Measurements from ENCODE around the gene FAF2. TPM values are rescaled to one million over a fixed set of nuclear protein-coding genes. Genes with fewer than 3 reads are reported as not detected.

The FAF2 gene
- polyA plus RNA-seq, 4 donors, result 6.8 to 48.9 (median 15.4) TPM

DNA sequence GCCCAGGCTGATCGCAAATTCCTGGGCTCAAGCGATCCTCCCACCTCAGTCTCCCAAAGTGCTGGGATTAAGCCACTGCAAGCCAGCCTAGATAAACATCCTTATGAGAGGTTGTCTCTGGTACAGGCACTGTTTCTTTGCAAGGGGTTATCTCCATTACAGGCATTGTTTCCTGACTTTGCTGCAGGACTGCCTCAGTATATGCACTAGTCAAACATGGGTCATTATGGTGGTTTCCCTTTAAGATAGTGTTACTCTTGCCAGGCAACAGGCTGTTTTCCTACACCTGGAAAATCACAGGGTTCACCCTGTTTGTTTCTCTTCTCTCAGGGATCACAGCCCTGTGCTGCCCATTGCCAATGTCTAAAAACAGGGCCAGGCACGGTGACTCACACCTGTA lies 24.0 kb upstream of the FAF2 start:
- Histone ChIP-seq H3K27ac (ENCODE audit: low read depth in 1 of 3, low read length in 2 of 3) (peak overlapping the region in 2 of 3 donors; percentile 48 to 88), H3K4me1 (ENCODE audit: control insufficient read depth in 3 of 3, insufficient read depth in 2 of 3, low read depth in 1 of 3, low read length in 2 of 3) (peaks cover 0 to 28% (median 0%) of the 10 kb centered on the region in 3 donors), H3K4me3 (ENCODE audit: low read depth in 1 of 3, low read length in 3 of 3) (no peak overlapping the region), H3K36me3 (ENCODE audit: control insufficient read depth in 3 of 3, insufficient read depth in 2 of 3, low read depth in 1 of 3, low read length in 3 of 3) (no peaks in the 10 kb centered on the region), H3K9me3 (ENCODE audit: control insufficient read depth in 2 of 2, insufficient read depth in 1 of 2, low read depth in 1 of 2, low read length in 1 of 2) (peaks cover 0 to 22% of the 10 kb centered on the region in 2 donors), H3K27me3 (ENCODE audit: control insufficient read depth in 3 of 3, insufficient read depth in 3 of 3, low read length in 3 of 3) (no peaks in the 10 kb centered on the region)
- no peak for DNase-seq
- 73 to 84% (median 81%) methylated on average over 3 of the region's 3 CpGs for WGBS, 3 donors
- FAIRE-seq, result no peak

DNA sequence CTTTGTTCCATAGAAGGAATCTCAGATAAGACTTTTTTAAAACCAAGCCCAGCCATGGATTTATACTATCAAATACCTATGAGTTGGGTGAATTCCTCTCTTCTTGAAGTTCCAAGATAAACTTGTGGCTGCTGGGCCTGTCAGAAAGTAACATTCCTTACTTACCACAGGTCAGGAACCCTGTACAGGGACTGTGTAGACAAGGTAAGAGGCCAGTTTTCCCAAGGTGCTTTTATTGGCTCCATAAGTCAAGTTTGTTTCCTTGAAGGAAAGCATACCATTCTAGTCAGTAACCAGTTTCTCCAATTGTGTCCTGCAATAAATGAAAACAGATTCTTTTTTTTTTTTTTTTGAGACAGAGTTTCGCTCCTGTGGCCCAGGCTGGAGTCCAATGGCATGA lies 23.0 kb upstream of the FAF2 start:
- DNase-seq (peak; percentile 79 to 84), FAIRE-seq (no peak)
- peak overlapping the region; percentile 60 to 88 (median 70) for H3K27ac ChIP-seq (ENCODE audit: low read depth in 1 of 3, low read length in 2 of 3)
- peaks cover 0 to 33% (median 0%) of the 10 kb centered on the region in 3 donors for H3K4me1 ChIP-seq (ENCODE audit: control insufficient read depth in 3 of 3, insufficient read depth in 2 of 3, low read depth in 1 of 3, low read length in 2 of 3)
- WGBS, 3 donors, result 14 to 66% (median 56%) methylated on average over 1 of the region's 1 CpG
- H3K9me3 ChIP-seq (ENCODE audit: control insufficient read depth in 2 of 2, insufficient read depth in 1 of 2, low read depth in 1 of 2, low read length in 1 of 2), result peaks cover 0 to 18% of the 10 kb centered on the region in 2 donors
- no peaks in the 10 kb centered on the region for H3K36me3 ChIP-seq (ENCODE audit: control insufficient read depth in 3 of 3, insufficient read depth in 2 of 3, low read depth in 1 of 3, low read length in 3 of 3)
- no peak overlapping the region for H3K4me3 ChIP-seq (ENCODE audit: low read depth in 1 of 3, low read length in 3 of 3)
- no peaks in the 10 kb centered on the region for H3K27me3 ChIP-seq (ENCODE audit: control insufficient read depth in 3 of 3, insufficient read depth in 3 of 3, low read length in 3 of 3)

DNA sequence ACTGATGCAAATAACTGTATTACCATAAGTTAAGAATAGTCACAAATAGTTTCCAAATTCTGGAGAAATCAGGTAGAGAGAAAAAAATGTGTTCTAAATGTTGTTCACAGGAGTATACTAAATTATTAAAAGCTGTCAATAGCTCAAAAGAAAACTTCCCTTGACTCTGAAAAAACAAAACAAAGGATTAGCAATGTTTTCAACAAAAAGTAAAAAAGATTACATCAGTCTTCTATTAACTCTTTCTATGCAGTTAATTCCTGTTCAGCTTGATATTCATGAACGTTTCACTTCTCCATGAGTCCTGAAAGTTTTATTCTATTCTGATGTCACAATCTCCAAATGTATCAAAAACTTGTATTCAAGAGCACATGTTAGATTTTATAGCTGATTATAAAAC lies 22.4 kb upstream of the FAF2 start:
- H3K4me3 ChIP-seq (ENCODE audit: low read depth in 1 of 3, low read length in 3 of 3), result no peak overlapping the region
- peak overlapping the region; percentile 50 to 88 (median 60) for H3K27ac ChIP-seq (ENCODE audit: low read depth in 1 of 3, low read length in 2 of 3)
- H3K9me3 ChIP-seq (ENCODE audit: control insufficient read depth in 2 of 2, insufficient read depth in 1 of 2, low read depth in 1 of 2, low read length in 1 of 2), result peaks cover 0 to 12% of the 10 kb centered on the region in 2 donors
- no peak for FAIRE-seq
- no peaks in the 10 kb centered on the region for H3K36me3 ChIP-seq (ENCODE audit: control insufficient read depth in 3 of 3, insufficient read depth in 2 of 3, low read depth in 1 of 3, low read length in 3 of 3)
- H3K4me1 ChIP-seq (ENCODE audit: control insufficient read depth in 3 of 3, insufficient read depth in 2 of 3, low read depth in 1 of 3, low read length in 2 of 3), result peaks cover 0 to 33% (median 0%) of the 10 kb centered on the region in 3 donors
- no peak for DNase-seq
- H3K27me3 ChIP-seq (ENCODE audit: control insufficient read depth in 3 of 3, insufficient read depth in 3 of 3, low read length in 3 of 3), result no peaks in the 10 kb centered on the region
- whole genome bisulfite sequencing, 3 donors, result 87 to 91% (median 88%) methylated on average over 1 of the region's 1 CpG

- 63 to 75% (median 69%) methylated on average over 1 of the region's 1 CpG for WGBS, 3 donors
- peak in 1 of 2 donors; percentile 69 for DNase-seq
- no peak for FAIRE-seq
- Histone ChIP-seq H3K4me1 (ENCODE audit: control insufficient read depth in 3 of 3, insufficient read depth in 2 of 3, low read depth in 1 of 3, low read length in 2 of 3) (peaks cover 0 to 33% (median 0%) of the 10 kb centered on the region in 3 donors), H3K36me3 (ENCODE audit: control insufficient read depth in 3 of 3, insufficient read depth in 2 of 3, low read depth in 1 of 3, low read length in 3 of 3) (no peaks in the 10 kb centered on the region), H3K27me3 (ENCODE audit: control insufficient read depth in 3 of 3, insufficient read depth in 3 of 3, low read length in 3 of 3) (no peaks in the 10 kb centered on the region), H3K27ac (ENCODE audit: low read depth in 1 of 3, low read length in 2 of 3) (peak overlapping the region in 2 of 3 donors; percentile 11 to 88), H3K9me3 (ENCODE audit: control insufficient read depth in 2 of 2, insufficient read depth in 1 of 2, low read depth in 1 of 2, low read length in 1 of 2) (peaks cover 0 to 2% of the 10 kb centered on the region in 2 donors), H3K4me3 (ENCODE audit: low read depth in 1 of 3, low read length in 3 of 3) (no peak overlapping the region)
Measured at GRCh38 chr5:176426876-176427275, 21.3 kb upstream of the FAF2 start.

- H3K27ac ChIP-seq (ENCODE audit: low read depth in 1 of 3, low read length in 2 of 3), result peak overlapping the region in 1 of 3 donors; percentile 88
- no peaks in the 10 kb centered on the region for H3K36me3 ChIP-seq (ENCODE audit: control insufficient read depth in 3 of 3, insufficient read depth in 2 of 3, low read depth in 1 of 3, low read length in 3 of 3)
- no peak overlapping the region for H3K4me3 ChIP-seq (ENCODE audit: low read depth in 1 of 3, low read length in 3 of 3)
- peak; percentile 50 to 76 for DNase-seq
- no peak for FAIRE-seq
- WGBS, 3 donors, result 12 to 52% (median 40%) methylated on average over 4 of the region's 4 CpGs
- H3K9me3 ChIP-seq (ENCODE audit: control insufficient read depth in 2 of 2, insufficient read depth in 1 of 2, low read depth in 1 of 2, low read length in 1 of 2), result no peaks in the 10 kb centered on the region
- H3K27me3 ChIP-seq (ENCODE audit: control insufficient read depth in 3 of 3, insufficient read depth in 3 of 3, low read length in 3 of 3), result no peaks in the 10 kb centered on the region
- H3K4me1 ChIP-seq (ENCODE audit: control insufficient read depth in 3 of 3, insufficient read depth in 2 of 3, low read depth in 1 of 3, low read length in 2 of 3), result peaks cover 0 to 33% (median 0%) of the 10 kb centered on the region in 3 donors
Measured at GRCh38 chr5:176427971-176428370, 20.2 kb upstream of the FAF2 start.

- DNase-seq (no peak), FAIRE-seq (no peak)
- WGBS, 3 donors, result 68 to 76% (median 71%) methylated on average over 4 of the region's 4 CpGs
- H3K36me3 ChIP-seq (ENCODE audit: control insufficient read depth in 3 of 3, insufficient read depth in 2 of 3, low read depth in 1 of 3, low read length in 3 of 3), result no peaks in the 10 kb centered on the region
- no peaks in the 10 kb centered on the region for H3K9me3 ChIP-seq (ENCODE audit: control insufficient read depth in 2 of 2, insufficient read depth in 1 of 2, low read depth in 1 of 2, low read length in 1 of 2)
- H3K4me1 ChIP-seq (ENCODE audit: control insufficient read depth in 3 of 3, insufficient read depth in 2 of 3, low read depth in 1 of 3, low read length in 2 of 3), result peaks cover 0 to 22% (median 0%) of the 10 kb centered on the region in 3 donors
- H3K27ac ChIP-seq (ENCODE audit: low read depth in 1 of 3, low read length in 2 of 3), result peak overlapping the region in 1 of 3 donors; percentile 30
- no peaks in the 10 kb centered on the region for H3K27me3 ChIP-seq (ENCODE audit: control insufficient read depth in 3 of 3, insufficient read depth in 3 of 3, low read length in 3 of 3)
- H3K4me3 ChIP-seq (ENCODE audit: low read depth in 1 of 3, low read length in 3 of 3), result no peak overlapping the region
Measured at GRCh38 chr5:176429972-176430371, 18.2 kb upstream of the FAF2 start.

DNA sequence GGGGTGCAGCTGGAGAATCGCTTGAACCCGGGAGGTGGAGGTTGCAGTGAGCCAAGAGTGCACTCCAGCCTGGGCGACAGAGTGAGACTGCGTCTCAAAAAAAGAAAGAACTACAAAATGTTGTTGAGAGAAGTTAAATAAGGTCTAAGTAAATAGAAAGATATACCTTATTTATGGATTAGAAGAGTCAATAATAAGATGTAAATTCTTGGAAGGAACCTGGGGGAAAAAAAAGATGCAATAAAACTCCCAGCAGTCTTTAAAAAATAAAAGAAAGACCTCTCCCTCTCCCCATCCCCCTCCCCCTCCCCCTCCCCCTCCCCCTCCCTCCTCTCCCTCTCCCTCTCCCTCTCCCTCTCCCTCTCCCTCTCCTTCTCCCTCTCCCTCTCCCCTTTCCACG lies 15.5 kb upstream of the FAF2 start:
- Histone ChIP-seq H3K27ac (ENCODE audit: low read depth in 1 of 3, low read length in 2 of 3) (no peak overlapping the region), H3K4me3 (ENCODE audit: low read depth in 1 of 3, low read length in 3 of 3) (no peak overlapping the region), H3K36me3 (ENCODE audit: control insufficient read depth in 3 of 3, insufficient read depth in 2 of 3, low read depth in 1 of 3, low read length in 3 of 3) (no peaks in the 10 kb centered on the region), H3K4me1 (ENCODE audit: control insufficient read depth in 3 of 3, insufficient read depth in 2 of 3, low read depth in 1 of 3, low read length in 2 of 3) (peaks cover 0 to 7% (median 0%) of the 10 kb centered on the region in 3 donors), H3K27me3 (ENCODE audit: control insufficient read depth in 3 of 3, insufficient read depth in 3 of 3, low read length in 3 of 3) (no peaks in the 10 kb centered on the region), H3K9me3 (ENCODE audit: control insufficient read depth in 2 of 2, insufficient read depth in 1 of 2, low read depth in 1 of 2, low read length in 1 of 2) (no peaks in the 10 kb centered on the region)
- 96 to 98% (median 97%) methylated on average over 4 of the region's 5 CpGs for WGBS, 3 donors
- DNase-seq, result no peak
- no peak for FAIRE-seq

- Histone ChIP-seq H3K27me3 (ENCODE audit: control insufficient read depth in 3 of 3, insufficient read depth in 3 of 3, low read length in 3 of 3) (no peaks in the 10 kb centered on the region), H3K4me3 (ENCODE audit: low read depth in 1 of 3, low read length in 3 of 3) (no peak overlapping the region), H3K27ac (ENCODE audit: low read depth in 1 of 3, low read length in 2 of 3) (no peak overlapping the region), H3K4me1 (ENCODE audit: control insufficient read depth in 3 of 3, insufficient read depth in 2 of 3, low read depth in 1 of 3, low read length in 2 of 3) (peaks cover 0 to 11% (median 0%) of the 10 kb centered on the region in 3 donors), H3K9me3 (ENCODE audit: control insufficient read depth in 2 of 2, insufficient read depth in 1 of 2, low read depth in 1 of 2, low read length in 1 of 2) (no peaks in the 10 kb centered on the region), H3K36me3 (ENCODE audit: control insufficient read depth in 3 of 3, insufficient read depth in 2 of 3, low read depth in 1 of 3, low read length in 3 of 3) (no peaks in the 10 kb centered on the region)
- WGBS, 3 donors, result 11 to 22% (median 17%) methylated on average over 5 of the region's 5 CpGs
- DNase-seq (no peak), FAIRE-seq (no peak)
Measured at GRCh38 chr5:176436656-176437055, 11.5 kb upstream of the FAF2 start.

Data from small intestine (tissue), 7 donors.